Measurements from ENCODE around the gene LYG2.
"Not testable (repeated sequence)": the region's sequence is repeated elsewhere in the genome, so short reads cannot be mapped to it uniquely, and the experiment has no call there.

- not testable (repeated sequence) for TF ChIP-seq CTCF (IDR thresholded peaks at IDR 0.05; ENCODE audit: poor library complexity); EZH2phosphoT487 (IDR thresholded peaks at IDR 0.05; ENCODE audit: low read depth, severe bottlenecking, unreplicated experiment); EZH2 (IDR thresholded peaks at IDR 0.05; ENCODE audit: borderline replicate concordance)
Observed at GRCh38 chr2:99301097-99301496, 45.6 kb upstream of the LYG2 start, which contains the start of gene LYG1.

All from hepatocyte (in vitro differentiated cells).